GM12873 (cell line): Measurements from ENCODE around the gene SEMA6D.

Experiments used
- CTCF ChIP-seq: IDR thresholded peaks from 2 replicates; pipeline ENCODE4 v1.5.1; 2012; ENCODE audit warnings: low read depth, mild to moderate bottlenecking, moderate library complexity, low read length, control low read depth; ENCODE audit not compliant: insufficient read depth; ENCODE audit errors: missing control alignments

SEMA6D gene

DNA sequence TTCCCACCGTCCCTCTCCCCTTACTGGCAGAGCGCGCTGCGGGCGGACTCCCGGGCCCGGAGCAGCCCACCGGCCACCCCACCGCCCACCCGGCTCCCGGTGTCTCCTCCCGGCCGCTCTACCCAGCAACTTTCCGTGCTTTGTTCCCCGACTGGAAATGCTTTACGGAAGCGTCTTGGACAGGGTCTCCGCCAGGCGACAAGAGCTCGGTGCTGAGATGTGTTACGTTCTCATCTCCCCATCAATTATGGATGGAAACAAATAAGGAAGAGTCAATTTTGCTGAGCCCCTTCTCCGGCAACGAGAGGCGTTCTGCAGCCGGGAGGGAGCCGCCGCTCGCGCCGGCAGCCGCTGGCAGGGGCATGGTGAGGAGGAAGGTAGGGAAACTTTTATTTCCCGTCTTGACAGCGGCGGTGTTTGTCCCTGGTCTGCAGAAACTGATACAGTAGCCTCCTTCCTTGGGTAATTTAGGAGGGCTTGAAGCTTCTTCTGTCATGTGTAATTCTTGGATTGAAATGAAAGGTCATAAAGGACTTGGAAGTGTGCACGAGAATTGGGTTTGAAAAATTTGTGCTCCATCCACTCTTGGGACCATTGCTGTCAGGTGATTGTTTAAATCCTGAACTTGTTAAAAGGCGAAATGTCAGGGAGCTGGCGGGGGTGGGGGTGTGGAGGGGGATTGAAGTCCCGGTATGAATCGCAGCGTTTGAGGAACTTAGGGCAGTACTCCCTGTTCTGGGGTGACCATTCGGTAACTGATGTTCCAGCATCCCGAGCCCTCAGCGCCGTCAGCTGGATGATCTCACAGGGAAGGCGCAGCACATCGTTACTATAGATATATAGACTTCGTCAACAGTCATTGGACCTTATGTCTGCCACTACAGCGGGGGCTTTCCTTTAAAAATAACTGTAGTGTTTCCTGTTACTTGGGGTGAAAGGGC is 1.5 kb downstream of the SEMA6D start:
- no peak for TF ChIP-seq CTCF

- no peak for TF ChIP-seq CTCF
Measured at GRCh38 chr15:47719730-47720129, 2.4 kb downstream of the SEMA6D start.

DNA sequence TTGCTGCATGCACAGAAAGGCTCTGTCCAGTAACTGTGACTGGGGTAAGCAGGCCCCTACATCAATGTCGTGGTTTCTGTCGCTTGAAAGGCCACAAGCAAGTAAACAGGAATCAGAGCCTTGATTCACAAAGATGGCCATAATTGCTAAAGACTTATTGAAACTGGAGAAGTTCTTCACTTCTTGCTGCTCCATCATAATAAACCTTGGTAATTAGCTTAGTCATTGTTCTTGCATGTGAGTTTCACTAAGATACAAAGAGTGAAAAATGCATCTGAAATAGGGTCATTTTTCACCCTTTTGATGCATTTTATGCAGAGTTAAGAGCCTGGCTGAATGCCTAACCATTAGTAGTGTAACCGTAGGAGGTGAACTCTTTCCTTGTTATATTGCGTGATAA is 3.2 kb downstream of the SEMA6D start:
- TF ChIP-seq CTCF: no peak

DNA sequence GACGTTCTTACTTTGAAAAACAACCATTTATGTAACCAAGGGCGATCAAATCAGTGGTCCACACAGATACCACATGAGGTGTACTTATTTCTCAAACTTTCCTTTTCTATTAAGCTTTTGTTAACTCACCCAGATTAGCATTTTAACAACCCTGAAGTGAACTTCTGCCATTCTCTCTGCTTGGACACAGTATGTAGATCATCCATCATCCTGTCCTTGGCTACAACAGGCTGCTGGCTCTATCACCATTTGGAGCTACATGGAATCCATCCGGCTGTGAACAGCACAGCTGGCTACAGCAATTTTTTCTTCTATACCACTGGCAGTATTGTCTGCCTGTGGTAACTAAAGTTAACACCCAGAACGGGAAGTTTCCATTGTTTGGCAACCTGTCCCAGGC is 4.4 kb downstream of the SEMA6D start:
- TF ChIP-seq CTCF: no peak

DNA sequence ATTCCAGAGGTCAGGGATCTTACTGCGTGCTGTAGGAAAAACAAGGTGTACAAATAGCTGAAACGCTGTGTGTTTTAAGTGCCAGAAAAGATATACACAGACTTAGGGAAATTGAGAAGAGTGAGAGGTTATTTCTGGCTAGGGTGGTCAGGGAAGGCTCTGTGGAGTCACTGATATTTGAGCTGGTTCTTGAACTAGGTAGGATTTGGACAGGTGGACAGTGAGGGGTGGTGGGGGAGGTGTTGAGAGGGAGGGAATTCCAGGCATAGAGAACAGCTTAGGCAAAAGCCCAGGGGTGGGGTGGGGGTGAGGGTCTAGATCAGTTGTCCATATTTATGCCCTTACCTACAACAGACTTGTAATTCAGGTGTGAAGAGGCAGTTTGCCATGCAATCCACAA is 7.0 kb downstream of the SEMA6D start:
- no peak for TF ChIP-seq CTCF

GRCh38 chr15:47725051-47725450 is 7.7 kb downstream of the SEMA6D start:
- TF ChIP-seq CTCF: no peak

GRCh38 chr15:47725906-47726305 is 8.6 kb downstream of the SEMA6D start:
- no peak for TF ChIP-seq CTCF
